GM18526 (cell line): ENCODE data around the gene C1orf141.

Source experiments
- POLR2A ChIP-seq: IDR thresholded peaks from 3 replicates; pipeline ENCODE4 v1.6.1; 2011; ENCODE audit not compliant: insufficient read length; ENCODE audit errors: extremely low read depth

Gene C1orf141

GRCh38 chr1:67134695-67135094 is at the start of gene C1orf141:
TSS of gene C1orf141 (minus strand) at chr1:67134970. CDS start at chr1:67127240, 7,730 bp downstream.
- TF ChIP-seq POLR2A = no peak

- no peak for TF ChIP-seq POLR2A
Observed at GRCh38 chr1:67175530-67176087, 40.8 kb upstream of the C1orf141 start.

- no peak for TF ChIP-seq POLR2A
Observed at GRCh38 chr1:67174716-67175284, 40.0 kb upstream of the C1orf141 start.

DNA sequence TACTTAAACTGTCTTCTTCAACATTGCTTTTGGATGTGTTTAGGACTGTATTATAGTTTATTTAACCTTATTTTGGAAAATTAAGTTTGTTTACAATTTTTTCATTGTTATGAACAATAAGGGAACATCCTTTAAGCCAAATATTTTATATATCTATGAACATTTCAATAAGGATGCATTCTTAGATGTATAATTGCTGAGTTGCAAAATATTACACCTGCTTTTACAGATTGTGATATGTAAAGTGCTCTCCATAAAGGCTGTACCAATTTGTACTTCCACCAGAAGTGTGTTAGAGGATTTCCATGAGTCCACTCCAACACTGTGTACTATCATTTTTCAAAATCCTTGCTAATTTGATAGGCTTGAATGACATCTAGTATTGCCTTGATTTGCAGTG is 39.2 kb upstream of the C1orf141 start:
- no peak for TF ChIP-seq POLR2A

DNA sequence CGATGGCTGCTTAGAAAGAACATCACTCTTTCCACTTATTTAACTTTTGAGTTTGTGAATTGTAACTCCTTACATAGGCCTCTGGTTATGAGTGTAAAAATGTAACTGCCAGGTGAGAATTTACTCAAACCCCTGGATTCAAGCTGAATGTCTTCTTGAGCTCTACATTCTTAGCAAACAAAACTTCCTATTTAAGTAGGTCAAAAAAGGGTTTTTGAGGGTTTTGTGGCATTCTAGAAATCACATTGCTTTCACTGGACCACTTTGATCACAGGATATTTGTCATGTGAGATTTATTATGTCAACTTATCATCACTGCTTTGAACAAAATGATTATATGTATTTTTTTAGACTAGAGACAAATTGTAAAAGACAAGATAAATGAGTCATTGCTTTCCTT is 37.2 kb upstream of the C1orf141 start:
- no peak for TF ChIP-seq POLR2A

- TF ChIP-seq POLR2A = no peak
Observed at GRCh38 chr1:67171574-67171955, 36.8 kb upstream of the C1orf141 start.

DNA sequence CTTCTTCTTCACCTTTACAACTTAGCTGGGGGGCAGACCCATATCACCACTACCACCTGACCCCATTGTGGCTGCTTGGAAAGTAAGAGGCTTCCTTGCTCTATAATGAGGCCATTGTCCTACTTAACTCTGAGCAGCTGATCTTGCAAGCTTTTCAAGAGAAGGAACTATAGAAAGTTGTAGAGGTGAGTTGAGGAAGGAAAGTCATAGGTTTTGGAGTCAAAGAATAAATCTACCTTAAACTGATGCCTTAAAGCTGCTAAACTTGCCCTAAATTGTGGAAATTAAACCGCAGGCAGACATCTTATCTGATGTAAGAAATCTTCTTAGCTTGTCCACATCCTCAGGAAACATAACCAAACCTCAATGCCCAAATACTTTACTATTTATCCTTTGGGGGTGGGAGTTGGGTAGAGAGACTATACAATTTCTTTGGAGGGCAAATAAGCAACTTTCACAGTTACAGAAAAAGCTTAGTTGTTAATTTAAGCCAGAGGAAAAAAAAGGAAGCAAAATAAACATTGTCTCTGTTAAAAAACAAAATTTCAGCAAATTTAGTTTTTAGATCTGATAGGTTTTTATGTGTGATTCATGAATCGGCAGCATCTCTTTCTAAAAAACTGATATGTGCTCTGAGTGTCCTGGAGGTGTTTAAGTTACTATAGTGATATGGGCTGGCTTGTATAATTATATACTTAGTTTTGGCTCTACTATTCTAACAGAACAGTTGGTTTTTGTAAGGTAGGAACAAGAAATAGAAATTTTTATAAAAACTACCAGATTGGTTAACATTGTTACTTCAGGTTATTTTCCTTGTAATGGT is 36.2 kb upstream of the C1orf141 start:
- TF ChIP-seq POLR2A = no peak

- TF ChIP-seq POLR2A = no peak
Observed at GRCh38 chr1:67169932-67170331, 35.2 kb upstream of the C1orf141 start.

GRCh38 chr1:67169496-67169895 is 34.7 kb upstream of the C1orf141 start:
- TF ChIP-seq POLR2A = no peak

DNA sequence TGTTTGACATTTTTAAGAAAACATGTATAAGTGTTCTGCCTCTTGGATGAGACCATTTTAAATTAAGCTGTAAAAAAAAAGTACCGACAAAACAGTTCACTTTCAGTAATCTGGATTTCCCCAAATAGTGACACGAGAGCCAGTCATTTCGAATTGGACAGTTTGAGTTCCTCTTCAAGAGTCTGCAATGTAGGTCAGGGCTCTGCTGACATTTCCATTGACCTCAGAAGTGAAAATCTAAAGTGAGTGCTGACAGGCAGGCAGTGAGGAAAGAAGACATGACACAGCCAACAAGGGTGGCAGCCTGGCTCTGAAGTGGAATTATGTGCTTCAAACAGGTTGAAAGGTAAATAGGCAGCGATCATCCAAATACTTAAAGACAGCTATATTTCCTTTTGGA is 31.4 kb upstream of the C1orf141 start, which contains the start of gene IL23R:
Gene IL23R (plus strand): TSS at position 259 of the 400 bp plus-strand sequence. CDS start 1,667 bp downstream, outside the sequence.
- no peak for TF ChIP-seq POLR2A

GRCh38 chr1:67165468-67166041 is 30.8 kb upstream of the C1orf141 start:
- TF ChIP-seq POLR2A = no peak

DNA sequence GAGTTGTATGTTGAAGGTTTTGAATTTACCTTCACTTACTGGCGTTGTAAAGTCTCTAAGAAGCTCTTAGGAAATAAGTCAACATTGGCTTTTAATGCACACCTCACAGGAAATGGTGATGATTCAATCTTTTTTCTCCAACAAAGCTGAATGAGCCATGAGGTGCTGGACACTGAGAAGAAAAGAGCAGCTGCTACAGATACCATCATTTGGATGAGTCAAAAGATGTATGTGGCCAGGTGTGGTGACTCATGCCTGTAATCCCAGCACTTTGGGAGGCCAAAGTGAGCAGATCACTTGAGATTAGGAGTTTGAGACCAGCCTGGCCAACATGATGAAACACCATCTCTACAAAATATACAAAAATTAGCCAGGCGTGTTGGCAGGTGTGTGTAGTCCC is 28.2 kb upstream of the C1orf141 start:
- TF ChIP-seq POLR2A = no peak

DNA sequence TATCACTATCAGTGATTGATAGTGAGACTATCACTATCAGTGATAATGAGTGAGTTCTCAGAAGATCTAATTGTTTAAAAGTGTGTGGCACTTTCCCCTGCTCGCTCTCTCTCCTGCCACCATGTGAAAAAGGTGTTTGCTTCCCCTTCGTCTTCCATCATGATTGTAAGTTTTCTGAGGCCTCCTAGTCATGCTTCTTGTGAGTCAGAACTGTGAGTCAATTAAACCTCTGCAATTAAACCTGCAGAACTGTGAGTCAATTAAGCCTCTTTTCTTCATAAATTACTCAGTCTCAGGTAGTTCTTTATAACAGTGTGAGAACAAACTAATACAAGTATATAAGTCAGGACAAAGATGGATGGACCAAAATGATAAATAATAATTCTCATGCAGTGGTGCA is 24.5 kb upstream of the C1orf141 start:
- TF ChIP-seq POLR2A = no peak

DNA sequence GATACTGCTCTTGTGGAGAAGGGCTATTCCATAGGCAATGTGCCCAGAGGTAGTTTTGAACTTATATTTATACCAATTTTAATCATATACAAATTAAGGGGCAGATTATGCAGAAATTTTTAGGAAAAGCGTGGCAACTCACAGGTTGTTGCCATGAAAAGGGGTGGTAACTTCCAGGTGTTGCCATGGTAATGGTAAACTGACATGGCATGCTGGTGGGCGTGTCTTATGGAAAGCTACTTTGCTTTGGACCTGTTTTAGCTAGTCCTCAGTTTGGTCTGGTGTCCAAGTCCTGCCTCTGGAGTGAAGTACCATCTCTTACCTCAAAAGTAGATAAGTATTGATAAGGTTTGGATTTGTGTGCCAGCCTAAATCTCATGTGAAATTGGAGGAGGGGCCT is 23.6 kb upstream of the C1orf141 start:
- TF ChIP-seq POLR2A = no peak

DNA sequence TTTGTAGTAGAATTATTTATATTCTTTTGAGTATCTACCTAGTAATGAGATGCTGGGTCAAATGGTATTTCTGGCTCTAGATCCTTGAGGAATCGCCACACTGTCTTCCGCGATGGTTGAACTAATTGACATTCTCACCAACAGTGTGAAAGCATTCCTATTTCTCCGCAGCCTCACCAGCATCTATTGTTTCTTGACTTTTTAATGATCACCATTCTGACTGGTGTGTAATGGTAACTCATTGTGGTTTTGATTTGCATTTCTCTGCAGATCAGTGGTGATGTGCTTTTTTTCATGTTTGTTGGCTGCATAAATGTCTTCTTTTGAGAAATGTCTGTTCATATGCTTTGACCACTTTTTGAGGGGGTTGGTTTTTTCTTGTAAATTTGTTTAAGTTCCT is 16.2 kb upstream of the C1orf141 start:
- no peak for TF ChIP-seq POLR2A

DNA sequence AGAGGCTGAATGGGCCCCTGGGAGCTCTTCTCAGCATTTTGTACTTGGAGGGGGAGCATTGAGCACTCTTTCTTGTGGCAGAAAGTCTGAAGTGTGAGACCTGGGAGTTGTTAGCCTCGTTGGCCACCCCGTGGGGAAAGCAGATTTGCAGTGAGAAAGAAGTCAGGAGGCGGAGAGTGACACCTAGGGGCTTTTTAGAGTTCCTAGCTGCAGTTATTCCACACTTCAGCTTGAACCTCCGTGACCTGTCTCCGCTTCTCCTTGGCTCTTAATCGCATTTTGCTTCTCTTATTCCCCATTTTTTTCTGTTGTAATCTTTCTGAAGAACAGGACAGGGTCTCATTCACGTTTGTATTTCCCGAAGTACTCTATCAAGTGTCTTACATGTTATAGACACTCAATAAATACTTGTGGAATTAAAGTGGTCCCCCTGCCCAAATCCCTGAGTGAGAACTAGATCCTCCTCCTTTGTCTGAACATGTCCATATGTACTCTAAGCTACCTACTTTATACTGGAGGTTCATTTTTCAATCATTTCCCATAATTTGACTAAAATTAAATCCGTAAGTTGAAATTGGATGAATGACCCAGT is 14.5 kb upstream of the C1orf141 start:
- no peak for TF ChIP-seq POLR2A

DNA sequence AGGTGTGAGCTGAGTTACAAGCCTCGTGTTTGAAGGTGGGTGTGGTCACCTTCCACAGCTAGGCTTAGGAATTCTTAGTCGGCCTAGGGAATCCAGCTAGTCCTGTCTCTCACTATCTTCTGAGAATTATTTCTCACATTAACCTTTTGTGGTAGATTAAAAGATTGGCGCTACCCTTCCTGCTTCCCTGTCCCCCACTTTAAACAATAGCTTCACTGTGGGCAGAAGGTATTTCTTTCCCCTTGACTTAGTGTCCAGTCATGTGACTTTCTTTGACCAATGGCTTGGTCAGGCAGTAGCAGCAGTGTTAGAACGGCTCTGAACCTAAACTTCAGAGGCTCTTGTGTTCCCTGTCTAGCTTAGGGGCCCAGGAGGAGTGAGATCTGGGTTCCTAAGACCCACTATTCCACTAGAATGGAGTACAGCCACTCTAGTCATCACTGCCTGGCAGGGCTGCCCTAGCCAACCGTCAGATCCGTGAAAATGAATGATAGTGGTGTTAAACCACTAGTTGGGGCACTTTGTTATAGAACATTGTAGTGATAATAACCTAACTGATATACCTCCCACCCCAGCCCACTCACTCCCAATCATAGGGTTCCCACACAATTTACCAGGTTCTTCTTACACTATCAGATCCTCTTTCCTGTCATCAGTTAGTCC is 13.9 kb upstream of the C1orf141 start:
- no peak for TF ChIP-seq POLR2A
